H1 (cell line): ENCODE data around the gene RAD23A. TPM values are rescaled to one million over a fixed set of nuclear protein-coding genes. Genes with fewer than 3 reads are reported as not detected.

Source experiments
- CTCF ChIA-PET: fragments of 300-600 bp; sonication (Branson Sonifier 250); formaldehyde crosslinking; loops from one replicate; lab custom pipeline; 2021; ENCODE audit not compliant: partially characterized antibody; lab: Charles Lee
- POLR2A ChIA-PET: fragments of 300-600 bp; sonication (Branson Sonifier 250); formaldehyde crosslinking; loops from one replicate; lab custom pipeline; 2021; ENCODE audit warnings: inconsistent platforms; ENCODE audit not compliant: partially characterized antibody; lab: Charles Lee
- DNase-seq, 2 experiments: peaks; one replicate each; pipeline versions ENCODE4 v3.0.0 to v3.0.0-alpha.2; 2010 to 2022; ENCODE audit warnings: low spot score in 2 of 2, low read depth in 1 of 2, mixed read lengths in 1 of 2
- FAIRE-seq: peaks from 2 replicates; lab custom pipeline; 2011; peaks lifted over from hg19 to GRCh38; lab: Jason Lieb, UNC
- H2AFZ ChIP-seq: 2 replicates; pipeline ENCODE4 v1.8.1; 2012; ENCODE audit warnings: low read length, inconsistent platforms
- H2AK5ac ChIP-seq: 2 replicates; pipeline ENCODE4 v1.6.1; 2013; ENCODE audit warnings: low read depth, low read length
- H2BK120ac ChIP-seq: replicated peaks from 2 replicates; pipeline ENCODE3; 2013; ENCODE audit warnings: low read depth, low read length, inconsistent platforms
- H2BK12ac ChIP-seq: 2 replicates; pipeline ENCODE4 v1.6.1; 2013; ENCODE audit warnings: low read depth, low read length
- H2BK15ac ChIP-seq: 2 replicates; pipeline ENCODE4 v1.6.1; 2013; ENCODE audit warnings: low read length
- H2BK20ac ChIP-seq: 2 replicates; pipeline ENCODE4 v1.6.1; 2013; ENCODE audit warnings: low read length
- H2BK5ac ChIP-seq: 2 replicates; pipeline ENCODE4 v1.6.1; 2013; ENCODE audit warnings: low read depth, low read length
- H3K14ac ChIP-seq: 2 replicates; pipeline ENCODE4 v1.6.1; 2013; ENCODE audit warnings: inconsistent platforms; ENCODE audit not compliant: insufficient read length
- H3K18ac ChIP-seq: 2 replicates; pipeline ENCODE4 v1.6.1; 2013; ENCODE audit warnings: low read length; ENCODE audit errors: extremely low read depth
- H3K23ac ChIP-seq: 2 replicates; pipeline ENCODE4 v1.6.1; 2013; ENCODE audit warnings: inconsistent platforms; ENCODE audit not compliant: insufficient read length
- H3K23me2 ChIP-seq: 2 replicates; pipeline ENCODE4 v1.6.1; 2013; ENCODE audit warnings: low read depth, low read length
- H3K27ac ChIP-seq: 2 replicates; pipeline ENCODE4 v1.6.1; 2011; ENCODE audit warnings: low read depth, low read length, inconsistent platforms
- H3K27me3 ChIP-seq, 4 experiments: replicated peaks in 1 of 4; 1 replicate in 1 of 4; 2 replicates in 3 of 4; pipeline versions ENCODE4 v1.6.1 to v1.8.1; 2011 to 2013; ENCODE audit warnings: low read length in 3 of 4, mild to moderate bottlenecking in 3 of 4, inconsistent platforms in 2 of 4, mixed read lengths in 2 of 4, moderate library complexity in 1 of 4; ENCODE audit not compliant: control insufficient read depth in 3 of 4, insufficient read depth in 3 of 4; ENCODE audit errors: extremely low read depth in 1 of 4
- H3K36me3 ChIP-seq, 4 experiments: 2 replicates each; pipeline versions ENCODE4 v1.6.1 to v1.8.1; 2011 to 2013; ENCODE audit warnings: mild to moderate bottlenecking in 4 of 4, low read length in 3 of 4, moderate library complexity in 2 of 4, control low read depth in 1 of 4, inconsistent platforms in 1 of 4; ENCODE audit not compliant: insufficient read depth in 4 of 4, control insufficient read depth in 2 of 4
- H3K4ac ChIP-seq: replicated peaks from 2 replicates; pipeline ENCODE3; 2013; ENCODE audit warnings: low read length, low read depth, mixed read lengths, inconsistent platforms; ENCODE audit not compliant: insufficient read length
- H3K4me1 ChIP-seq, 4 experiments: replicated peaks in 1 of 4; 1 replicate in 1 of 4; 2 replicates in 3 of 4; pipeline versions ENCODE4 v1.6.1 to v1.8.1; 2011 to 2013; ENCODE audit warnings: low read length in 3 of 4, inconsistent platforms in 2 of 4, mixed read lengths in 1 of 4; ENCODE audit not compliant: insufficient read depth in 4 of 4, control insufficient read depth in 3 of 4
- H3K4me2 ChIP-seq, 2 experiments: 2 replicates each; pipeline versions ENCODE4 v1.6.1 to v1.8.1; 2011 to 2013; ENCODE audit warnings: low read depth in 2 of 2, low read length in 2 of 2, control low read depth in 1 of 2, inconsistent platforms in 1 of 2, mild to moderate bottlenecking in 1 of 2; ENCODE audit not compliant: insufficient read depth in 1 of 2
- H3K4me3 ChIP-seq, 4 experiments: fragments of 200-600, 300-600 bp in 1 of 4; sonication (generic), shearing (Covaris generic), sonication (Bioruptor Twin) in 1 of 4; 2 replicates each; pipeline versions ENCODE4 v1.5.1 to v1.8.1; 2011 to 2016; ENCODE audit warnings: low read length in 4 of 4, low read depth in 3 of 4, control low read depth in 2 of 4, inconsistent platforms in 2 of 4, mild to moderate bottlenecking in 2 of 4, mixed read lengths in 1 of 4, moderate library complexity in 1 of 4; ENCODE audit not compliant: insufficient read depth in 2 of 4; ENCODE audit errors: extremely low read depth in 1 of 4
- H3K56ac ChIP-seq: replicated peaks from 2 replicates; pipeline ENCODE3; 2013; ENCODE audit warnings: low read depth, mild to moderate bottlenecking, mixed read lengths, low read length, inconsistent platforms; ENCODE audit not compliant: insufficient read length
- H3K79me1 ChIP-seq: 2 replicates; pipeline ENCODE4 v1.6.1; 2013; ENCODE audit warnings: low read depth, low read length, control low read depth
- H3K79me2 ChIP-seq, 2 experiments: 2 replicates each; pipeline versions ENCODE4 v1.6.1 to v1.8.1; 2012 to 2013; ENCODE audit warnings: low read length in 2 of 2, mild to moderate bottlenecking in 2 of 2, inconsistent platforms in 1 of 2; ENCODE audit not compliant: insufficient read depth in 2 of 2, control insufficient read depth in 1 of 2
- H3K9ac ChIP-seq, 4 experiments: replicated peaks in 1 of 4; 1 replicate in 1 of 4; 2 replicates in 3 of 4; pipeline versions ENCODE4 v1.6.1 to v1.8.1; 2011 to 2013; ENCODE audit warnings: low read depth in 3 of 4, low read length in 3 of 4, control low read depth in 2 of 4, mild to moderate bottlenecking in 2 of 4, moderate library complexity in 2 of 4, inconsistent platforms in 1 of 4; ENCODE audit errors: extremely low read depth in 1 of 4
- H3K9me3 ChIP-seq, 2 experiments: 2 replicates each; pipeline versions ENCODE4 v1.6.1 to v1.8.1; 2012 to 2013; ENCODE audit warnings: mild to moderate bottlenecking in 2 of 2, moderate library complexity in 2 of 2, control low read depth in 1 of 2, inconsistent platforms in 1 of 2, low read depth in 1 of 2, low read length in 1 of 2, mixed read lengths in 1 of 2; ENCODE audit not compliant: insufficient read depth in 2 of 2
- H4K20me1 ChIP-seq, 2 experiments: replicated peaks in 1 of 2; 2 replicates each; pipeline versions ENCODE3 to v1.8.1; 2011 to 2013; ENCODE audit warnings: inconsistent platforms in 2 of 2, low read length in 2 of 2, mild to moderate bottlenecking in 1 of 2; ENCODE audit not compliant: insufficient read depth in 2 of 2, control insufficient read depth in 1 of 2
- H4K5ac ChIP-seq: 2 replicates; pipeline ENCODE4 v1.6.1; 2013; ENCODE audit warnings: low read length, low read depth, mixed read lengths, inconsistent platforms; ENCODE audit not compliant: insufficient read length
- H4K8ac ChIP-seq: 2 replicates; pipeline ENCODE4 v1.8.0; 2013; ENCODE audit warnings: mild to moderate bottlenecking, moderate library complexity, low read length, inconsistent platforms; ENCODE audit not compliant: insufficient read depth; ENCODE audit errors: extremely low read depth
- H4K91ac ChIP-seq: replicated peaks from 2 replicates; pipeline ENCODE3; 2013; ENCODE audit warnings: low read length, mixed read lengths, inconsistent platforms; ENCODE audit not compliant: insufficient read length
- CBX8 ChIP-seq: fragments of 300-800, 300-1000 bp; sonication (generic); IDR thresholded peaks from 2 replicates; pipeline ENCODE4 v1.7.1; 2016; ENCODE audit warnings: low read depth, low read length, borderline replicate concordance
- EZH2 ChIP-seq: fragments of 200-600 bp; sonication (generic); IDR thresholded peaks from 2 replicates; pipeline ENCODE4 v1.7.1; 2012; ENCODE audit warnings: low read depth, mild to moderate bottlenecking, moderate library complexity, low read length, inconsistent platforms; ENCODE audit not compliant: severe bottlenecking
- GABPA ChIP-seq: IDR thresholded peaks from 2 replicates; pipeline ENCODE4 v1.6.1; 2011; ENCODE audit warnings: mild to moderate bottlenecking, low read length, moderate library complexity, borderline replicate concordance; ENCODE audit not compliant: insufficient read depth
- POLR2A ChIP-seq, 2 experiments: IDR thresholded peaks; 1 replicate in 1 of 2; 2 replicates in 1 of 2; pipeline ENCODE4 v1.6.1; 2011; ENCODE audit warnings: low read depth in 2 of 2, low read length in 2 of 2, mild to moderate bottlenecking in 2 of 2; ENCODE audit errors: control extremely low read depth in 1 of 2
- POLR2AphosphoS5 ChIP-seq: IDR thresholded peaks from 2 replicates; pipeline ENCODE4 v1.6.1; 2011; ENCODE audit warnings: low read depth, low read length
- RXRA ChIP-seq: IDR thresholded peaks from 2 replicates; pipeline ENCODE4 v1.6.1; 2011; ENCODE audit warnings: low read depth, mild to moderate bottlenecking, low read length, moderate library complexity; ENCODE audit not compliant: insufficient read depth
- SAP30 ChIP-seq: fragments of 300-600 bp; sonication (generic); IDR thresholded peaks from 2 replicates; pipeline ENCODE4 v1.7.1; 2012; ENCODE audit warnings: low read length, moderate library complexity, mild to moderate bottlenecking, inconsistent platforms; ENCODE audit not compliant: insufficient read depth, insufficient replicate concordance
- SRF ChIP-seq: IDR thresholded peaks from 2 replicates; pipeline ENCODE4 v1.6.1; 2011; ENCODE audit warnings: mild to moderate bottlenecking, low read depth, low read length, moderate library complexity
- TAF7 ChIP-seq: optimal IDR thresholded peaks from 2 replicates; pipeline ENCODE3; 2011; ENCODE audit warnings: low read depth, mild to moderate bottlenecking, inconsistent platforms, low read length, moderate library complexity, borderline replicate concordance
- WGBS, 2 experiments: shearing (Covaris generic) in 1 of 2; methylation state at CpG; one replicate each; pipeline versions ENCODE4 v1.1.6 to v1.1.7; 2013 to 2015; ENCODE audit warnings: low lambda C conversion rate in 2 of 2, mixed read lengths in 2 of 2, inconsistent platforms in 1 of 2, low coverage in 1 of 2, missing lambda C conversion rate in 1 of 2; ENCODE audit not compliant: insufficient replicate concordance in 2 of 2, insufficient coverage in 1 of 2, insufficient read length in 1 of 2; ENCODE audit errors: extremely low coverage in 1 of 2, missing lambda C conversion rate in 1 of 2; 5-methylcytosine and 5-hydroxymethylcytosine counted together
- polyA plus RNA-seq, 7 experiments: library from polyadenylated mRNA; depleted of rRNA in 3 of 7; stranded (reverse) in 5 of 7; unstranded in 2 of 7; fragments of >200 nt in 5 of 7; fragments of 200-250 nt in 2 of 7; gene quantifications; 1 replicate in 5 of 7; 2 replicates in 1 of 7; 4 replicates in 1 of 7; pipeline versions ENCODE4 v1.2.1 to v1.2.3, GENCODE V29; 2011 to 2013; ENCODE audit warnings: missing spikeins in 2 of 7, mixed read lengths in 2 of 7
- total RNA-seq: library from RNA; stranded (reverse); fragmentation: NEBNext Ultra II Directional; extraction: Animal tissue kit (Norgen Biotek cat#: 25700); gene quantifications from 2 replicates; pipeline ENCODE4 v1.2.1, GENCODE V29; 2021

RAD23A gene
- total and polyA plus RNA-seq, 2 of the 8 experiments (the other 6 are each of a cell fraction or from before 2014, with no cell fraction given): 40.0 to 76.1 TPM

- Histone ChIP-seq H2BK120ac (no peak overlapping the region), H3K27me3 (no peaks in the 10 kb centered on the region), H3K23ac (no peak overlapping the region), H2AK5ac (no peak overlapping the region), H3K56ac (no peak overlapping the region), H3K14ac (no peak overlapping the region), H2BK5ac (no peak overlapping the region), H3K4me2 (no peak overlapping the region), H4K8ac (no peak overlapping the region), H3K4me3 (no peak overlapping the region), H4K5ac (no peak overlapping the region), H3K79me2 (peaks cover 4 to 27% of the 10 kb centered on the region in 2 experiments; a peak in 3 of 4 replicates), H3K79me1 (peaks cover 4% of the 10 kb centered on the region; the same call in 1 of the 2 replicates), H2AFZ (no peak overlapping the region), H3K18ac (no peak overlapping the region), H3K27ac (no peak overlapping the region), H3K9me3 (no peaks in the 10 kb centered on the region), H3K23me2 (peaks cover 6% of the 10 kb centered on the region), H4K20me1 (peaks cover 0 to 9% of the 10 kb centered on the region in 2 experiments), H3K4ac (no peak overlapping the region), H4K91ac (no peak overlapping the region), H2BK12ac (no peak overlapping the region), H3K4me1 (peaks cover 0 to 4% (median 2%) of the 10 kb centered on the region in 4 experiments; a peak in 3 of 7 replicates), H2BK15ac (no peak overlapping the region), H3K9ac (no peak overlapping the region), H3K36me3 (peaks cover 15 to 52% (median 26%) of the 10 kb centered on the region in 4 experiments), H2BK20ac (no peak overlapping the region)
- TF ChIP-seq CBX8 (no peak), RXRA (no peak), POLR2A (IDR thresholded peaks at IDR 0.05; ENCODE audit: control extremely low read depth in 1 of 2, low read depth in 2 of 2, low read length in 2 of 2) (peak; percentile 46 to 48; a peak in 2 of 3 replicates), EZH2 (no peak), SRF (no peak), SAP30 (no peak), TAF7 (no peak), POLR2AphosphoS5 (0 out of 2 replicates have a peak, but pooled peaks have one; percentile 49), GABPA (no peak)
- ChIA-PET CTCF (interaction anchor here (1.6 to 6.7 kb wide), 2 partner anchors 10 to 13 kb away, joined by 3 to 62 read pairs; no protein-coding TSS in a partner anchor), POLR2A (interaction anchor here (0.6 to 8.1 kb wide), 28 partner anchors 6 to 309 kb away, joined by 3 to 71 read pairs (median 4); partner anchors contain the start of genes CALR, DNASE2, FARSA and GCDH)
- WGBS, 2 experiments: 98% methylated on average over 5 of the region's 11 CpGs; no CpG with 5 or more reads in 1 of the 2 experiments
- DNase-seq (no peak), FAIRE-seq (no peak)
These were observed 7.6 kb downstream of the RAD23A start for GRCh38 chr19:12953138-12953798.
